Nephron progenitor cell (in vitro differentiated cells): ENCODE results near the gene PLEKHS1.
A peak's percentile ranks its signal among the peaks of the same experiment; 100 is the strongest.

ENCODE experiments used
- DNase-seq: peaks from one replicate; pipeline ENCODE4 v3.0.0; 2021
- H3K27ac Mint-ChIP-seq: 2 replicates; pipeline ENCODE4 v1.8.0; 2021; ENCODE audit warnings: mild to moderate bottlenecking, moderate library complexity, mixed read lengths
- H3K27me3 Mint-ChIP-seq: 2 replicates; pipeline ENCODE4 v1.8.0; 2021; ENCODE audit warnings: mild to moderate bottlenecking, low read depth, mixed read lengths; ENCODE audit not compliant: poor library complexity
- H3K36me3 Mint-ChIP-seq: 2 replicates; pipeline ENCODE4 v1.8.0; 2021; ENCODE audit warnings: low read depth, mixed read lengths
- H3K4me1 Mint-ChIP-seq: 2 replicates; pipeline ENCODE4 v1.8.0; 2021; ENCODE audit warnings: mixed read lengths
- H3K4me3 Mint-ChIP-seq: 2 replicates; pipeline ENCODE4 v1.8.0; 2021; ENCODE audit warnings: mild to moderate bottlenecking, moderate library complexity, mixed read lengths
- H3K9me3 Mint-ChIP-seq: 2 replicates; pipeline ENCODE4 v1.8.0; 2021; ENCODE audit warnings: mild to moderate bottlenecking, moderate library complexity, mixed read lengths
- CTCF ChIP-seq: fragments of 200-600 bp; sonication (generic); IDR thresholded peaks from 2 replicates; pipeline ENCODE4 v1.5.0; 2021; ENCODE audit warnings: antibody characterized with exemption

The PLEKHS1 gene

GRCh38 chr10:113742466-113742865, 9.0 kb upstream of the PLEKHS1 start:
- no peaks in the 10 kb centered on the region for H3K36me3 Mint-ChIP-seq
- peaks cover 7% of the 10 kb centered on the region for H3K27me3 Mint-ChIP-seq
- DNase-seq, result no peak
- H3K4me1 Mint-ChIP-seq, result no peaks in the 10 kb centered on the region
- no peak for TF ChIP-seq CTCF
- no peak overlapping the region for H3K4me3 Mint-ChIP-seq
- H3K27ac Mint-ChIP-seq, result no peak overlapping the region
- peaks cover 3% of the 10 kb centered on the region for H3K9me3 Mint-ChIP-seq

- H3K27ac Mint-ChIP-seq, result no peak overlapping the region
- H3K4me1 Mint-ChIP-seq, result no peaks in the 10 kb centered on the region
- TF ChIP-seq CTCF, result no peak
- H3K36me3 Mint-ChIP-seq, result no peaks in the 10 kb centered on the region
- H3K4me3 Mint-ChIP-seq, result no peak overlapping the region
- H3K27me3 Mint-ChIP-seq, result peaks cover 7% of the 10 kb centered on the region
- H3K9me3 Mint-ChIP-seq, result peaks cover 3% of the 10 kb centered on the region
- no peak for DNase-seq
Observed at GRCh38 chr10:113743594-113743993, 7.9 kb upstream of the PLEKHS1 start.

GRCh38 chr10:113745374-113745773, 6.1 kb upstream of the PLEKHS1 start:
- Mint-ChIP-seq H3K4me3 (no peak overlapping the region), H3K4me1 (no peaks in the 10 kb centered on the region)

GRCh38 chr10:113746217-113746957, 5.1 kb upstream of the PLEKHS1 start:
- H3K36me3 Mint-ChIP-seq, result no peaks in the 10 kb centered on the region
- no peak overlapping the region for H3K4me3 Mint-ChIP-seq
- DNase-seq, result no peak
- no peaks in the 10 kb centered on the region for H3K4me1 Mint-ChIP-seq
- no peak overlapping the region for H3K27ac Mint-ChIP-seq
- TF ChIP-seq CTCF, result no peak
- peaks cover 3% of the 10 kb centered on the region for H3K27me3 Mint-ChIP-seq
- peaks cover 3% of the 10 kb centered on the region for H3K9me3 Mint-ChIP-seq

More at GRCh38 chr10:113745374-113745773, 6.1 kb upstream of the PLEKHS1 start:
- Mint-ChIP-seq H3K27ac (no peak overlapping the region), H3K27me3 (peaks cover 3% of the 10 kb centered on the region), H3K9me3 (peaks cover 3% of the 10 kb centered on the region), H3K36me3 (no peaks in the 10 kb centered on the region)
- no peak for TF ChIP-seq CTCF
- DNase-seq, result no peak

- H3K4me1 Mint-ChIP-seq, result peaks cover 6% of the 10 kb centered on the region
- H3K4me3 Mint-ChIP-seq, result no peak overlapping the region
- H3K36me3 Mint-ChIP-seq, result no peaks in the 10 kb centered on the region
- no peak for TF ChIP-seq CTCF
- H3K27ac Mint-ChIP-seq, result no peak overlapping the region
- H3K9me3 Mint-ChIP-seq, result no peaks in the 10 kb centered on the region
- DNase-seq, result no peak
- H3K27me3 Mint-ChIP-seq, result peaks cover 3% of the 10 kb centered on the region
Observed at GRCh38 chr10:113752553-113752952, 1.1 kb downstream of the PLEKHS1 start.

GRCh38 chr10:113753020-113753692, 1.7 kb downstream of the PLEKHS1 start:
- H3K27me3 Mint-ChIP-seq, result peaks cover 3% of the 10 kb centered on the region

More at GRCh38 chr10:113753020-113753692, 1.7 kb downstream of the PLEKHS1 start:
- H3K4me1 Mint-ChIP-seq, result peaks cover 6% of the 10 kb centered on the region
- DNase-seq, result peak; percentile 6
- TF ChIP-seq CTCF, result no peak
- no peak overlapping the region for H3K27ac Mint-ChIP-seq
- no peaks in the 10 kb centered on the region for H3K36me3 Mint-ChIP-seq
- H3K9me3 Mint-ChIP-seq, result no peaks in the 10 kb centered on the region
- no peak overlapping the region for H3K4me3 Mint-ChIP-seq
